ENCODE data around the gene BEGAIN.

- no peak for TF ChIP-seq CTCF (IDR thresholded peaks at IDR 0.05)
- TF ChIP-seq POLR2A (IDR thresholded peaks at IDR 0.05): no peak
These were observed 13.2 kb downstream of the BEGAIN start for GRCh38 chr14:100573757-100574641.
